Neural cell (in vitro differentiated cells): ENCODE measurements around the gene DIS3L2. TPM values are rescaled to one million over a fixed set of nuclear protein-coding genes. Genes with fewer than 3 reads are reported as not detected.

ENCODE experiments used
- H2AFZ ChIP-seq: fragments of 200-600, 300-800 bp; sonication (generic), shearing (Covaris generic); 2 replicates; pipeline ENCODE4 v1.6.0; 2014; ENCODE audit warnings: low read depth, mild to moderate bottlenecking, antibody characterized with exemption, low read length, moderate library complexity
- H3F3A ChIP-seq: fragments of 200-600 bp; shearing (Covaris generic); 2 replicates; pipeline ENCODE4 v1.6.1; 2016; ENCODE audit warnings: mild to moderate bottlenecking, moderate library complexity, mixed read lengths, antibody characterized with exemption, low read length; ENCODE audit not compliant: insufficient read depth, poor library complexity, severe bottlenecking
- H3K27ac ChIP-seq: fragments of 200-600, 300-800 bp; sonication (generic), shearing (Covaris generic); 2 replicates; pipeline ENCODE4 v1.5.1; 2014; ENCODE audit warnings: mild to moderate bottlenecking, low read length, moderate library complexity
- H3K27me3 ChIP-seq: fragments of 300-800, 200-600 bp; sonication (generic), shearing (Covaris generic); 2 replicates; pipeline ENCODE4 v1.6.0; 2014; ENCODE audit warnings: mild to moderate bottlenecking, low read depth, low read length, moderate library complexity; ENCODE audit not compliant: insufficient read depth
- H3K36me3 ChIP-seq: fragments of 300-800, 200-600 bp; sonication (generic), shearing (Covaris generic); 2 replicates; pipeline ENCODE4 v1.5.1; 2014; ENCODE audit warnings: mild to moderate bottlenecking, antibody characterized with exemption, low read length, moderate library complexity; ENCODE audit not compliant: insufficient read depth
- H3K4me2 ChIP-seq: fragments of 300-800, 200-600 bp; sonication (generic), shearing (Covaris generic); 2 replicates; pipeline ENCODE4 v1.6.0; 2014; ENCODE audit warnings: mild to moderate bottlenecking, low read length
- H3K4me3 ChIP-seq: fragments of 300-800, 200-600 bp; sonication (generic), shearing (Covaris generic); 2 replicates; pipeline ENCODE4 v1.5.1; 2014; ENCODE audit warnings: mild to moderate bottlenecking, low read length, moderate library complexity
- H3K79me2 ChIP-seq: fragments of 200-600 bp; shearing (Covaris generic); replicated peaks from 2 replicates; pipeline ENCODE4 v1.6.0; 2014; ENCODE audit warnings: mild to moderate bottlenecking, low read length, moderate library complexity; ENCODE audit not compliant: insufficient read depth
- H3K9ac ChIP-seq: fragments of 300-800, 200-600 bp; sonication (generic), shearing (Covaris generic); 2 replicates; pipeline ENCODE4 v1.6.1; 2016; ENCODE audit warnings: mild to moderate bottlenecking, low read length, mixed read lengths
- H3K9me2 ChIP-seq: fragments of 200-600 bp; shearing (Covaris generic); 2 replicates; pipeline ENCODE4 v1.6.1; 2016; ENCODE audit warnings: mild to moderate bottlenecking, low read length, mixed read lengths; ENCODE audit not compliant: insufficient read depth
- H3K9me3 ChIP-seq: fragments of 200-600, 300-800 bp; sonication (generic), shearing (Covaris generic); 2 replicates; pipeline ENCODE4 v1.6.1; 2016; ENCODE audit warnings: mild to moderate bottlenecking, mixed run types, low read length, moderate library complexity, mixed read lengths
- H4K20me1 ChIP-seq: fragments of 200-600 bp; shearing (Covaris generic); 2 replicates; pipeline ENCODE4 v1.6.1; 2016; ENCODE audit warnings: mild to moderate bottlenecking, mixed run types; ENCODE audit not compliant: insufficient read depth
- EP300 ChIP-seq: fragments of 450-650 bp; conservative IDR thresholded peaks from 2 replicates; pipeline ENCODE4 v1.6.1; 2014; ENCODE audit warnings: antibody characterized with exemption, mild to moderate bottlenecking, moderate library complexity; ENCODE audit not compliant: poor library complexity, severe bottlenecking
- EZH2 ChIP-seq: fragments of 200-600, 300-800 bp; shearing (Covaris generic), sonication (generic); IDR thresholded peaks from 2 replicates; pipeline ENCODE4 v1.6.1; 2014; ENCODE audit warnings: antibody characterized with exemption, low read length, borderline replicate concordance, mild to moderate bottlenecking; ENCODE audit not compliant: insufficient read depth, poor library complexity, severe bottlenecking
- MXI1 ChIP-seq: fragments of 450-650 bp; conservative IDR thresholded peaks from 2 replicates; pipeline ENCODE4 v1.6.1; 2014; ENCODE audit warnings: antibody characterized with exemption, mild to moderate bottlenecking; ENCODE audit not compliant: poor library complexity, severe bottlenecking
- POLR2AphosphoS5 ChIP-seq: IDR thresholded peaks from 2 replicates; pipeline ENCODE4 v1.6.1; 2012
- RAD21 ChIP-seq: fragments of 450-650 bp; conservative IDR thresholded peaks from 2 replicates; pipeline ENCODE4 v1.6.1; 2014; ENCODE audit warnings: antibody characterized with exemption, mild to moderate bottlenecking, moderate library complexity
- REST ChIP-seq: IDR thresholded peaks from 2 replicates; pipeline ENCODE4 v1.6.1; 2012; ENCODE audit warnings: borderline replicate concordance
- SMC3 ChIP-seq: fragments of 450-650 bp; conservative IDR thresholded peaks from 2 replicates; pipeline ENCODE4 v1.6.1; 2014; ENCODE audit warnings: antibody characterized with exemption, mild to moderate bottlenecking, moderate library complexity; ENCODE audit not compliant: poor library complexity
- TAF1 ChIP-seq: IDR thresholded peaks from 2 replicates; pipeline ENCODE4 v1.6.1; 2012; ENCODE audit warnings: low read depth
- polyA plus RNA-seq: library from polyadenylated mRNA; depleted of rRNA; stranded (reverse); fragments of >200 nt; gene quantifications from 2 replicates; pipeline ENCODE4 v1.2.3, GENCODE V29; 2014
- small RNA-seq, 3 experiments: library from RNA; depleted of rRNA; stranded (forward); fragments of <200 nt; gene quantifications; one replicate each; pipeline ENCODE3, GENCODE V24; 2012
- TF ChIP-seq, protein P1 (sequence below): fragments of 450-650 bp; IDR thresholded peaks from 2 replicates; pipeline ENCODE4 v1.5.1; 2014; ENCODE audit warnings: antibody characterized with exemption, mild to moderate bottlenecking, moderate library complexity; ENCODE audit not compliant: poor library complexity, severe bottlenecking

DIS3L2 gene
- polyA plus RNA-seq, 1 donor from 2014 or later = 20.0 TPM

DNA sequence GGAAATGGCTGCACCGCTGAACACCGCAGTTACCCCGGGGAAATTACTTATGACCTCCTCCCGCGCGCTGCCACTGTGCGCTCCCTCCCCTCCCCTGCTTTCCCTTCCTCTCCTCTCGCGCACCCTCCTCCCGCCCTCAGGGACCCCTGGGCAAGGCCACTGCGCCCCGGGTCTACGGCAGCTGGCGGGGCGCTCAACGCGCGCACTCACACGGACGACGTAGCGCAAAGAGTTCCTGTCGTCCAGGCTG lies 424.9 kb downstream of the DIS3L2 start:
- Histone ChIP-seq H3K36me3 (no peaks in the 10 kb centered on the region), H3K9me2 (no peaks in the 10 kb centered on the region), H3K27ac (no peak overlapping the region), H2AFZ (no peak overlapping the region), H3F3A (no peaks in the 10 kb centered on the region), H3K4me3 (peak overlapping the region; percentile 56), H3K27me3 (peaks cover 80% of the 10 kb centered on the region), H3K9ac (no peak overlapping the region), H3K4me2 (no peak overlapping the region), H3K9me3 (no peaks in the 10 kb centered on the region), H3K79me2 (no peaks in the 10 kb centered on the region), H4K20me1 (no peaks in the 10 kb centered on the region)
- TF ChIP-seq TAF1 (no peak), REST (no peak), RAD21 (no peak), EZH2 (no peak), EP300 (no peak), POLR2AphosphoS5 (no peak), MXI1 (no peak), SMC3 (no peak)
- TF ChIP-seq, protein P1, sequence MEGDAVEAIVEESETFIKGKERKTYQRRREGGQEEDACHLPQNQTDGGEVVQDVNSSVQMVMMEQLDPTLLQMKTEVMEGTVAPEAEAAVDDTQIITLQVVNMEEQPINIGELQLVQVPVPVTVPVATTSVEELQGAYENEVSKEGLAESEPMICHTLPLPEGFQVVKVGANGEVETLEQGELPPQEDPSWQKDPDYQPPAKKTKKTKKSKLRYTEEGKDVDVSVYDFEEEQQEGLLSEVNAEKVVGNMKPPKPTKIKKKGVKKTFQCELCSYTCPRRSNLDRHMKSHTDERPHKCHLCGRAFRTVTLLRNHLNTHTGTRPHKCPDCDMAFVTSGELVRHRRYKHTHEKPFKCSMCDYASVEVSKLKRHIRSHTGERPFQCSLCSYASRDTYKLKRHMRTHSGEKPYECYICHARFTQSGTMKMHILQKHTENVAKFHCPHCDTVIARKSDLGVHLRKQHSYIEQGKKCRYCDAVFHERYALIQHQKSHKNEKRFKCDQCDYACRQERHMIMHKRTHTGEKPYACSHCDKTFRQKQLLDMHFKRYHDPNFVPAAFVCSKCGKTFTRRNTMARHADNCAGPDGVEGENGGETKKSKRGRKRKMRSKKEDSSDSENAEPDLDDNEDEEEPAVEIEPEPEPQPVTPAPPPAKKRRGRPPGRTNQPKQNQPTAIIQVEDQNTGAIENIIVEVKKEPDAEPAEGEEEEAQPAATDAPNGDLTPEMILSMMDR = no peak

Small RNA genes within 50 kb of the gene (small RNA-seq; reads per million reads assigned to genes)
- gene AC068134.3 = 0 reads per million in 3 experiments
- 0 reads per million in 3 experiments for gene AC068134.4
- 0 reads per million in 3 experiments for gene MIR562

Other genes with a start within 250 kb of the DIS3L2 start
- gene PDE6D, start 180.4 kb upstream of the DIS3L2 start, polyA plus RNA-seq = 127 and 150 TPM in 2 replicates
- gene COPS7B, start 175.3 kb upstream of the DIS3L2 start, polyA plus RNA-seq = 21.9 and 23.8 TPM in 2 replicates
- 2.7 and 21.5 TPM in 2 replicates for gene NPPC, start 35.3 kb upstream of the DIS3L2 start, polyA plus RNA-seq